ENCODE results near the gene RPS6KA2.

DNA sequence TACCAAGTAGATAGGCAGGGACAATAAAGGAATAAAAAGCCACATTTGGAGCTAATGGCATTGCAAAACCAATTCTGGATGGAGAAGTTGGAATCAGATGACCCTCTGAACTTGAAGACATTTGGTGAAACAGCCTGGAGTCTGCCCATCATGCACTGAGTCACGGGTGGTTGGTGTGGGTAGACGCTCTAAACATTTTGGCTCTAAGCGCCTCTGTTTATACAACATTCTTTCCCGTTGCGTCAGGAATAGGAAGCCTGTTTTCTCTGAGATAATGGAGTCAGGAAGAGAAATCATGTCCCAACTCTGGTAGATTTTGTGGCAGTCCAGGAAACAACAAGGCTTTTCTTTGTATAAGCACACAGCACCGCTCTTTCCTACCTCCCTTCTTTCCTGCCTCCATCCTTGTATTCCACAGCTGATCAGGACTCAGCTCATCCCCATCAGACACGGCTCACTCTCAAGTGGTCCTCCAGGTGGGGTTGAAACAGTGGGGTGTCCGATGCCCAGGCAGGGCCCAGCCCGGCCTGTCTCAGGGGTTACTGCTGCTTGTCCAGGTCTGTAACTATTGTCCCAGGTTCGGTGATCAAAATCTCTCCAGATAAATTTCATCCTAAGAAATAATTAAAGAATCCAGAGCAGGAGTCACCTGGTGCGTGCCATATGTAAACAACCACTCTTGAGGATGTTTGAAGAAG, 28.5 kb downstream of the RPS6KA2 start:
- no peak for TF ChIP-seq EZH2 (IDR thresholded peaks at IDR 0.05)
- no peak for TF ChIP-seq POLR2AphosphoS5 (IDR thresholded peaks at IDR 0.05; ENCODE audit: borderline replicate concordance, low read depth, low read length)

All from SK-N-MC (cell line).